Measurements from ENCODE around the gene IQSEC2. TPM values are rescaled to one million over a fixed set of nuclear protein-coding genes. Genes with fewer than 3 reads are reported as not detected.

Gene IQSEC2
- total and polyA plus RNA-seq, 2 of the 8 experiments (the other 6 are each of a cell fraction or from before 2014, with no cell fraction given), result 6.1 to 54.9 TPM

DNA sequence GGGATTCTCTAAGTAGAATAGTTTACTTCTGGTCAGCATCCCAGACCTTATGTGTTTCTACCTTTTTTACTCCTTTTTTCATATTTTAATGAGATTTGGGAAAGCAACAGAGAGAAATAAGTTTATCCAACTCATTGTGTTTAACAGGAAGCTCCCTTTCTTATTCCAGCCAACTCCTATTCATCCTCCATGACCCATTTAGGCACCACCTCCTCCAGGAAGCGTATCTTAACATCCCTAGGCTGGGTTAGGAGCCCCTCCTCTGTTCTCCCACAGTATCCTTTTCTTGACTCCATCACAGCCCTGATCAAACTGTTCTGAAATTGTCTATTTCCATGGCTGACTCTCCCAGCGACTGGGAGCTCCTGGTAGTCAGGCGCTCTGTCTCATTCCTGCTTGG is 18.8 kb upstream of the IQSEC2 start (continued):
- TF ChIP-seq RAD21 (IDR thresholded peaks at IDR 0.05 in 1 of 2, conservative IDR thresholded peaks at IDR 0.05 in 1 of 2; ENCODE audit: low read depth in 2 of 2, low read length in 2 of 2) (no peak), EZH2 (IDR thresholded peaks at IDR 0.05; ENCODE audit: low read depth, low read length, severe bottlenecking) (no peak), BRCA1 (IDR thresholded peaks at IDR 0.05; ENCODE audit: low read depth, low read length) (no peak)
- TF ChIP-seq, protein P1, sequence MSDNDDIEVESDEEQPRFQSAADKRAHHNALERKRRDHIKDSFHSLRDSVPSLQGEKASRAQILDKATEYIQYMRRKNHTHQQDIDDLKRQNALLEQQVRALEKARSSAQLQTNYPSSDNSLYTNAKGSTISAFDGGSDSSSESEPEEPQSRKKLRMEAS (IDR thresholded peaks at IDR 0.05), result no peak

Measured in H1 (cell line).